KMS-11 (cell line): ENCODE data around the gene EZH2.

Experiments
- H2AFZ ChIP-seq: fragments of 200-600 bp; sonication (generic); 2 replicates; pipeline ENCODE4 v1.6.1; 2016; ENCODE audit warnings: antibody characterized with exemption, mixed run types, low read depth
- H3K27ac ChIP-seq: fragments of 200-600 bp; sonication (generic); 2 replicates; pipeline ENCODE4 v1.6.1; 2016; ENCODE audit warnings: mild to moderate bottlenecking, mixed run types
- H3K27me3 ChIP-seq: fragments of 200-600 bp; sonication (generic); 2 replicates; pipeline ENCODE4 v1.6.1; 2017; ENCODE audit warnings: mild to moderate bottlenecking, low read depth, mixed run types, moderate library complexity; ENCODE audit not compliant: insufficient read depth
- H3K36me3 ChIP-seq: fragments of 200-600 bp; sonication (generic); 2 replicates; pipeline ENCODE4 v1.6.1; 2017; ENCODE audit warnings: mild to moderate bottlenecking, mixed run types; ENCODE audit not compliant: insufficient read depth
- H3K4me1 ChIP-seq: fragments of 200-600 bp; sonication (generic); 2 replicates; pipeline ENCODE4 v1.6.1; 2016; ENCODE audit warnings: mild to moderate bottlenecking, low read depth, mixed run types; ENCODE audit not compliant: poor library complexity, severe bottlenecking
- H3K4me2 ChIP-seq: fragments of 200-600 bp; sonication (generic); 2 replicates; pipeline ENCODE4 v1.7.0; 2016; ENCODE audit warnings: mild to moderate bottlenecking, mixed run types
- H3K4me3 ChIP-seq: fragments of 200-600 bp; sonication (generic); IDR thresholded peaks from 2 replicates; pipeline ENCODE4 v1.6.1; 2017; ENCODE audit warnings: low read depth, low read length, mixed read lengths; ENCODE audit not compliant: insufficient read depth
- H3K79me2 ChIP-seq: fragments of 200-600 bp; sonication (generic); 2 replicates; pipeline ENCODE4 v1.6.1; 2016; ENCODE audit warnings: low read depth, mixed run types; ENCODE audit not compliant: insufficient read depth
- H3K9ac ChIP-seq: fragments of 200-600 bp; sonication (generic); 2 replicates; pipeline ENCODE4 v1.6.1; 2016; ENCODE audit warnings: mild to moderate bottlenecking, mixed run types
- H4K20me1 ChIP-seq: fragments of 200-600 bp; sonication (generic); 2 replicates; pipeline ENCODE4 v1.6.1; 2016; ENCODE audit warnings: mild to moderate bottlenecking, mixed run types; ENCODE audit not compliant: insufficient read depth
- CTCF ChIP-seq: fragments of 200-600 bp; sonication (generic); conservative IDR thresholded peaks from 2 replicates; pipeline ENCODE4 v1.6.1; 2017; ENCODE audit warnings: low read depth, mild to moderate bottlenecking, antibody characterized with exemption, low read length, moderate library complexity, mixed read lengths

EZH2 gene

GRCh38 chr7:148915211-148915610 lies 31.1 kb upstream of the EZH2 start:
- H3K27me3 ChIP-seq: no peaks in the 10 kb centered on the region
- TF ChIP-seq CTCF: no peak
- H3K4me1 ChIP-seq: peaks cover 19% of the 10 kb centered on the region
- no peak overlapping the region for H3K4me3 ChIP-seq
- no peak overlapping the region for H2AFZ ChIP-seq
- no peaks in the 10 kb centered on the region for H3K36me3 ChIP-seq
- no peak overlapping the region for H3K27ac ChIP-seq
- H4K20me1 ChIP-seq: no peaks in the 10 kb centered on the region
- no peaks in the 10 kb centered on the region for H3K79me2 ChIP-seq
- H3K4me2 ChIP-seq: no peak overlapping the region
- no peak overlapping the region for H3K9ac ChIP-seq

- Histone ChIP-seq H3K27me3 (no peaks in the 10 kb centered on the region), H3K27ac (no peak overlapping the region), H4K20me1 (no peaks in the 10 kb centered on the region), H2AFZ (no peak overlapping the region), H3K79me2 (no peaks in the 10 kb centered on the region), H3K4me3 (no peak overlapping the region), H3K36me3 (no peaks in the 10 kb centered on the region), H3K4me2 (no peak overlapping the region), H3K9ac (no peak overlapping the region), H3K4me1 (peaks cover 10% of the 10 kb centered on the region)
- TF ChIP-seq CTCF: no peak
These were observed 30.2 kb upstream of the EZH2 start for GRCh38 chr7:148914208-148914777.

GRCh38 chr7:148912758-148913541 lies 28.9 kb upstream of the EZH2 start:
- no peaks in the 10 kb centered on the region for H3K79me2 ChIP-seq
- no peaks in the 10 kb centered on the region for H4K20me1 ChIP-seq
- no peak overlapping the region for H3K4me2 ChIP-seq
- no peaks in the 10 kb centered on the region for H3K36me3 ChIP-seq
- no peak overlapping the region for H3K4me3 ChIP-seq
- TF ChIP-seq CTCF: no peak
- H3K27ac ChIP-seq: no peak overlapping the region
- H3K27me3 ChIP-seq: no peaks in the 10 kb centered on the region
- H3K9ac ChIP-seq: no peak overlapping the region
- H3K4me1 ChIP-seq: peaks cover 8% of the 10 kb centered on the region
- H2AFZ ChIP-seq: no peak overlapping the region

- Histone ChIP-seq H3K9ac (no peak overlapping the region), H3K4me2 (no peak overlapping the region)
These were observed 28.1 kb upstream of the EZH2 start for GRCh38 chr7:148912151-148912550.

More at GRCh38 chr7:148912151-148912550, 28.1 kb upstream of the EZH2 start:
- Histone ChIP-seq H3K79me2 (no peaks in the 10 kb centered on the region), H3K4me3 (no peak overlapping the region), H3K27ac (no peak overlapping the region), H2AFZ (no peak overlapping the region), H3K36me3 (no peaks in the 10 kb centered on the region), H4K20me1 (no peaks in the 10 kb centered on the region), H3K27me3 (no peaks in the 10 kb centered on the region), H3K4me1 (peaks cover 8% of the 10 kb centered on the region)
- no peak for TF ChIP-seq CTCF
